ENCODE results near the gene LRRC2.

Gene LRRC2

DNA sequence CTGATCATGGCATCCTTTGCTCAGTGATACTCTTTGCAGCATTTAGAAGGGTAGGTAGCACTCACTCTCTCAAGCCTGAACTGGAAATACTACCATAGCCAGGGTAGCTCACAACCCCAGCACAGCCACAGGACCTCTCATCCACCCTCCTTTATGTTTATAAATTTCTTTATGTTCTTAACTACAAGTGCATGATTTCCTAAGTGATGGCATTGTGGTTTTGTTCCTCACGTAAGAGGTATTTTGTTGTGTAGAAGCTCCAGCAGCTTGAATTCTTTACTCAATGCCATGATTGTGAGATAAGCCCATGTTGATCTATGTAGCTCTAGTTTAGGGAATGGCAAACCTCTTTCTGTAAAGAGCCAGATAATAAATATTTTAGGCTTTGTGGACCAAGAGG, 76.2 kb downstream of the LRRC2 start:
- no peak for DNase-seq (ENCODE audit: low read depth)
- in situ Hi-C loops (cut with HindIII; ENCODE audit: low sequenced_read_pairs), result no loop called here
- no peak overlapping the region for H3K4me3 ChIP-seq (ENCODE audit: low read depth, low read length)
- TF ChIP-seq, protein P1, sequence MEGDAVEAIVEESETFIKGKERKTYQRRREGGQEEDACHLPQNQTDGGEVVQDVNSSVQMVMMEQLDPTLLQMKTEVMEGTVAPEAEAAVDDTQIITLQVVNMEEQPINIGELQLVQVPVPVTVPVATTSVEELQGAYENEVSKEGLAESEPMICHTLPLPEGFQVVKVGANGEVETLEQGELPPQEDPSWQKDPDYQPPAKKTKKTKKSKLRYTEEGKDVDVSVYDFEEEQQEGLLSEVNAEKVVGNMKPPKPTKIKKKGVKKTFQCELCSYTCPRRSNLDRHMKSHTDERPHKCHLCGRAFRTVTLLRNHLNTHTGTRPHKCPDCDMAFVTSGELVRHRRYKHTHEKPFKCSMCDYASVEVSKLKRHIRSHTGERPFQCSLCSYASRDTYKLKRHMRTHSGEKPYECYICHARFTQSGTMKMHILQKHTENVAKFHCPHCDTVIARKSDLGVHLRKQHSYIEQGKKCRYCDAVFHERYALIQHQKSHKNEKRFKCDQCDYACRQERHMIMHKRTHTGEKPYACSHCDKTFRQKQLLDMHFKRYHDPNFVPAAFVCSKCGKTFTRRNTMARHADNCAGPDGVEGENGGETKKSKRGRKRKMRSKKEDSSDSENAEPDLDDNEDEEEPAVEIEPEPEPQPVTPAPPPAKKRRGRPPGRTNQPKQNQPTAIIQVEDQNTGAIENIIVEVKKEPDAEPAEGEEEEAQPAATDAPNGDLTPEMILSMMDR (IDR thresholded peaks at IDR 0.05; ENCODE audit: low read depth, low read length, missing control alignments), result no peak

DNA sequence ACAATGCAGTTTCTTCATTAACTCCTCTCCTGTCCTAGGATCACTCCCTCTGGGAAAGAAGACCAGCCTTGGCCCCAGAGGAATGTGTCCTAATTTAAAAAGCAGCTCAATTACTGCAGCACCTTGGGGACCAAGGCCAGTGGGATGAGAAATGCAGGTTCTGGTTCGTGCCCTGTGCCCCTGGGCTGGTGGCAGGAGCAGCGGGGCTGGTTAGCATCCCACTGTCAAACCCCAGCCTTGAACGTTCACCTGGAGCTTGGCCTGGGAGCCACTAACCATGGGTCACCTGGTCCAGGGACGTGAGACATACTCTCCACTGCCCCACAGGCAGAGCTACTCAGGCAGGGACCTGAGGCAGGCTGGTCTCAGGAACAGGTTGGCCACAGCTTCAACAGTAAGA, 76.7 kb downstream of the LRRC2 start:
- no peak for DNase-seq (ENCODE audit: low read depth)
- no peak overlapping the region for H3K4me3 ChIP-seq (ENCODE audit: low read depth, low read length)
- TF ChIP-seq, protein P1 (IDR thresholded peaks at IDR 0.05; ENCODE audit: low read depth, low read length, missing control alignments), result no peak
- in situ Hi-C loops (cut with HindIII; ENCODE audit: low sequenced_read_pairs), result no loop called here

DNA sequence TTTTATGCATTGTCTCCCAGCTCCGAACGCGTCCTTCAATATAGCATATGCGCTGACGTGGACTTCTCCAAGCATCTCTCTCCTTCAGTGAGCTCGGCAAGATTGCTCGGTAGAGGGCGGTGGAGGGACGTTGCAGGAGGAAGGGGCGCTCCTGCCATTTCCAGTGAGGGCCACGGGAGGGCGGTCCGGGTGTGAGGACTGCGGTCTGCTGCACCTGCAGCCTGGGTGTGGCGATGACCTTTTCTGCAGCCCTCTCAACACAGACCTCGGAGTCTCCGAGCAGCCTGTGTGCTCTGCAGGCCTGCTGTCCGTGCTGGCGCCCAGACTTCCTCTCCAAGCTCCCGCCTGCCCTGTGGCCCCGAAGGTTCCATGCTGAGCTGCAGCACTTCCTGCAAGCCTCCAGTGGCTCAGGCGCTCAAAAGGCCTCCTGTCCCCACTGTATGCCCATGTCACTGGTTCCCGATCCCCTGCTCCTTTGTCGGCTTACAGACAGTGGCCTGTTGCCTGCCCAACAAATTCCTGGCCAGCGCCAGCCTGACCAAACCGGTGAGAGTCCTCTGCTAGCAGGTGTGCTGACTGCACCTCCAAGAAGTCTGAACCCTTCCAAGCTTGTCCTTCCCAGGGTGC, 77.3 kb downstream of the LRRC2 start:
- in situ Hi-C loops (cut with HindIII; ENCODE audit: low sequenced_read_pairs), result no loop called here
- TF ChIP-seq, protein P1 (IDR thresholded peaks at IDR 0.05; ENCODE audit: low read depth, low read length, missing control alignments), result peak; percentile 100
- H3K4me3 ChIP-seq (ENCODE audit: low read depth, low read length), result no peak overlapping the region
- peak; percentile 70 for DNase-seq (ENCODE audit: low read depth)

DNA sequence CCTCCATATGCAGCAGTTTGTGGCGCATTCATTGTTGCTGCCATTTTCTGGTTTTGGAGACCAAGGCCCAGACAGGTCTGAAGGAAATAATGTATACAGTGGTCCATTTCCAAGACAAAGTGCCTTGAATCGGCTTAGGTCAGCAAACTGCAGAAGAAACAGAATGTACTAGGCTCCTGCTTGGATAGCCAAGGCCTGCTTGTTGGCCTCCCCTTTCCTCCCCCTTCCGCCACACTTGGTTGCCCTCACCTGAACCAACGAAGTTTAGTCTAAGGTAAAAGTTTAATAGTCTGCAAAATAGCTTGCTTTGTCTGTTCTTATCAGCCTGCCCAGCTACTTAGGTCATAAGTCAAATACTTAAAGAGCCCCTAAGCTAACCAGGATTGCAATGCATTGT, 80.3 kb downstream of the LRRC2 start:
- TF ChIP-seq, protein P1 (IDR thresholded peaks at IDR 0.05; ENCODE audit: low read depth, low read length, missing control alignments), result no peak
- in situ Hi-C loops (cut with HindIII; ENCODE audit: low sequenced_read_pairs), result no loop called here
- no peak for DNase-seq (ENCODE audit: low read depth)
- no peak overlapping the region for H3K4me3 ChIP-seq (ENCODE audit: low read depth, low read length)

DNA sequence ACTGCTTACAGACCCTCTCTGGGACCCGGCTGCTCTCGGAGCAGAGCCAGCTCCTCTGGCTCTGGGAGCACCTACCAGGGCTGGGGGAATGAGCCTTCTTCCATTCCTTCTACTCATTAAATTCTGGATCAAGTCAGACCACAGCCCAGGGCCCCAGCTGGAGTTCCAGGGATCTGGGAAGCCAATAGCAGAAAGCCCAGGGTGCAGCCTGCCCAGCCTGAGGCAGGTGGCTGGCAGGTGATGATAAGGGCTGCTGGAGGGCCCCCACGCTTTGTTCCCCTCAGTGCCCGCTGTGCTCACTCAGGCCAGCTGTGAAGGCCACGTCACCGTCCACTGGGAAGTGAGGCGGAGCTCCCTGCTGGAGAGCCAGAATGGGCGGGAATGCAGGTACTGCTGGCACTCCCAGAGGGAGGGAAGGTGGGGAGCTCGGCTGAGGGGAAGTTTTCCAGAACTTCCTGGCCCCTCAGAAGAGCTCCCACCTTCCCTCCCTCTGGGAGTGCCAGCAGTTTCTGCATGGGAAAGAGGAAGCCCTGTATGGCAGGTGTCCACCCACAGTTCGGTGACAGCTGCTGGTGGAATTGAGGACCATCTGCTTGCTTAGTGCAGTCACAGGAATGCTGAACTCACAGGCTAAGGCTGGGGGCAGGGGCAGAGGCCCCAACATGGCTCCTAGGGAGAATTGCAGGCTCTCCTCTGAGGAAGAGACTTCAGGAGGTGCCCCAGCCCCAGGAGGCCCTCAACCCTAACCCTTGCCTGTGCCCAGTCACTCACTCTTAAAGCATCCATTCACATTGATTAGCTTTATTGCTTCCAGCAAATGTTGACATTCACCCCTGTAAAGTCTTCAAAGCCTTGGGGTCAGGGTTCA, 81.0 kb downstream of the LRRC2 start:
- no peak for DNase-seq (ENCODE audit: low read depth)
- H3K4me3 ChIP-seq (ENCODE audit: low read depth, low read length), result no peak overlapping the region
- in situ Hi-C loops (cut with HindIII; ENCODE audit: low sequenced_read_pairs), result no loop called here
- TF ChIP-seq, protein P1 (IDR thresholded peaks at IDR 0.05; ENCODE audit: low read depth, low read length, missing control alignments), result no peak

DNA sequence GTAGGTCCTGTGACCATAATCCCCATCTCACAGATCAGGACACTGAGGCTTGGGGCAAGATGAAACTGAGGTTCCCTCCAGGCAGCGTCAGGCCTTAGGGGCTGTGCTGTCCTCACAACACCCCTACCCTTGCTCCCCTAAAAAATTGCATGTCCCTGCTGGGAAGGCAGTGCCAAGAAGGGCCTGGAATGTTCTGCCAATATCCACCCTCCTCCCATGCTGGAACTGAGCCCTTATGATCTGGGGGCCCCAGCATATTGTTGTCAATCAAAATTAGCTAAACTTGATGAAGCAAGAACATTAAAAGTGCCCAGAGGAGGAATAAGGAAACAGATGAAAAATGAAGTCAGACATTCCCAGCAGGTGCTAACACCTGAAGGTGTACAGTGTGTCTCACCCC, 81.7 kb downstream of the LRRC2 start:
- H3K4me3 ChIP-seq (ENCODE audit: low read depth, low read length), result no peak overlapping the region
- TF ChIP-seq, protein P1 (IDR thresholded peaks at IDR 0.05; ENCODE audit: low read depth, low read length, missing control alignments), result no peak
- no peak for DNase-seq (ENCODE audit: low read depth)
- in situ Hi-C loops (cut with HindIII; ENCODE audit: low sequenced_read_pairs), result no loop called here

Data from astrocyte of the cerebellum (primary cell).